ENCODE measurements around the gene TNRC6B.

DNA sequence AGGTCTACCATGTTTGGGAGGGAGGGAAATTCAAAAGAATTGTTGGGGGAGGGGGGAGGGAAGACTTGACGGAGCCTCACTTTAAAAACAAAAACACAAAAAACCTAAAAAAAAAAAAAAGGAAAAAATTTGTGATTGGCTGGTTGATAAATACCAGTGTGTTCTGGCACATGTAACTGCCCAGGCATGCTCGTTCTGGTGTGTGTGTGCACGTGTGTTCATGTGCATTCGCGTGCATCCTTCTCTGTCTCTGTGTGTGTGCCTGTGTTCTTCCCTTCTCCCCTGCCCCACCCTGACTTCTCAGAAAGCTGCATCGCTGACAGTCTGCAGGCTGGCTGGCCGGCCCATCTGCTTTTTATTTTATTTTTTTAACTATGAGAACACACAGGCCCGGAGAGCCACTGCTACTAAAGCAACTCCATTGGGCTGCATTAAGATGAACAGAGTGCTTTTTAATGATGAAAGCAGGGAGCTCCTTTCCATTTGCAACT, 146.0 kb downstream of the TNRC6B start:
- TF ChIP-seq ZNF788 (CRISPR knock-in tag; IDR thresholded peaks at IDR 0.05; ENCODE audit: borderline replicate concordance) (no peak), PCBP2 (optimal IDR thresholded peaks at IDR 0.05; ENCODE audit: low read depth, low read length, poor library complexity, severe bottlenecking) (no peak), NR2C2 (CRISPR knock-in tag; IDR thresholded peaks at IDR 0.05; ENCODE audit: borderline replicate concordance) (no peak), MIER2 (CRISPR knock-in tag; IDR thresholded peaks at IDR 0.05) (no peak)
- TF ChIP-seq, protein P1, sequence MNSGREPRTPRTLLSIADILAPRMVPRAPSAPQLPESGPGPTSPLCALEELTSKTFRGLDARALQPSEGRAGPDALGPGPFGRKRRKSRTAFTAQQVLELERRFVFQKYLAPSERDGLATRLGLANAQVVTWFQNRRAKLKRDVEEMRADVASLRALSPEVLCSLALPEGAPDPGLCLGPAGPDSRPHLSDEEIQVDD (CRISPR knock-in tag; IDR thresholded peaks at IDR 0.05; ENCODE audit: borderline replicate concordance), result no peak
